HG03066 (cell line): ENCODE measurements around the gene HAT1.
"Not testable (repeated sequence)": the region's sequence is repeated elsewhere in the genome, so short reads cannot be mapped to it uniquely, and the experiment has no call there.

Source experiments
- ATAC-seq: cut with Tn5 transposase; IDR thresholded peaks from one replicate; pipeline ENCODE4 v1.9.1; 2021; ENCODE audit warnings: low read depth; ENCODE audit not compliant: unreplicated experiment

Gene HAT1, protein sequence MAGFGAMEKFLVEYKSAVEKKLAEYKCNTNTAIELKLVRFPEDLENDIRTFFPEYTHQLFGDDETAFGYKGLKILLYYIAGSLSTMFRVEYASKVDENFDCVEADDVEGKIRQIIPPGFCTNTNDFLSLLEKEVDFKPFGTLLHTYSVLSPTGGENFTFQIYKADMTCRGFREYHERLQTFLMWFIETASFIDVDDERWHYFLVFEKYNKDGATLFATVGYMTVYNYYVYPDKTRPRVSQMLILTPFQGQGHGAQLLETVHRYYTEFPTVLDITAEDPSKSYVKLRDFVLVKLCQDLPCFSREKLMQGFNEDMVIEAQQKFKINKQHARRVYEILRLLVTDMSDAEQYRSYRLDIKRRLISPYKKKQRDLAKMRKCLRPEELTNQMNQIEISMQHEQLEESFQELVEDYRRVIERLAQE

DNA sequence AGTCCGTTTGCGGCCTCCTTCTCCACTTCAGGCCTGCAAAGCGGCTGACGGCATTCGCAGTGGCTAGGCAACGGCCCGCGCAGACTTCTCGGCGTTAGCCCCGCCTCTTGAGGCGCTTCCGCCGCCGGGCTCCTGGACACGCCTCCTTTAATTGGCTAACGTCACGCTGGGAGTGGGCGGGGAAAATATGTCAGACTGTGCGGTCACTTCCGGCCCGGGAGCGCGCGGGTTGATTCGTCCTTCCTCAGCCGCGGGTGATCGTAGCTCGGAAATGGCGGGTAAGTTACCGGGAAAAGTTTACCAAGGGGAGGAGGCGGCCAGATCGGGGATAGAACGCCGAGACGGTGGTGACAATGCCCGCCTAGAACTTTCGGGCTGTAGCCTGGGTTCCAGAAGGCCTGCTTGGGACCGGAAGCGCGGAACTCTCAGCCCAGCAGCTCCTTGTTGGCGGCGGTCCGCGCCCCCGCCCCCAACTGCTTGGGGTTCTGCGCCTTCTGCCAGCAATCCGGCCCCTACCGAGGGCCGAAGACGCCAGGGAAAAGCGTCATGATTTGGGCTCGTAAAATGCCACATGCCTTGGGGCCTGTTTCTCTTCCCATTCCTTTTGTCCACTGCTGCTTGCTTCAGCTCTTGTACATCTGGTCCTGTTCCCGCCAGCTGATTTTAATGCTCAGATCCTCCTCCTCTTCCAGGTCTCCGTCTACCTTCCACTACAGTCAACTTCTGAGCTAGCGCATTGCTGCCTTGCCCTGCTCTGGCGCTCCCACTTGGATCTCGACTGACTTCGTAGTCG is at the start of gene HAT1:
TSS of gene HAT1 (plus strand) at position 232 of the 793 bp plus-strand sequence. CDS start at position 272, 40 bp downstream.
- peak; percentile 97 for ATAC-seq

DNA sequence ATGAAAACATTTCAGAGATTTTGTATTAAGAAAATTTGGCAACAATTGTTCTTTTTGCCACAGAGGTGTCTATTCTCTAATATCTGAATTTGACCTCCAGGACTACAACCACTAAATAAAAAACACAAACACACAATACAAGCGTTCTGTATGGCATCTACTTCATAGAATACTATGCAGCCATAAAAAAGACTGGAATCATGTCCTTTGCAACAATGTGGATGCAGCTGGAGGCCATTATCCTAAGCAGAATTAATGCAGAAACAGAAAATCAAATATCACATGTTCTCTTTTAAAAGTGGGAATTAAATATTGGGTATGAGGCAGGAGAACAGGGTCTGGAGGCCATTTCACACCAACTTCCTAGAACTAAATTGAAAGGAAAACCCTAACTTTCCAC is 47.7 kb upstream of the HAT1 start:
- no peak for ATAC-seq

DNA sequence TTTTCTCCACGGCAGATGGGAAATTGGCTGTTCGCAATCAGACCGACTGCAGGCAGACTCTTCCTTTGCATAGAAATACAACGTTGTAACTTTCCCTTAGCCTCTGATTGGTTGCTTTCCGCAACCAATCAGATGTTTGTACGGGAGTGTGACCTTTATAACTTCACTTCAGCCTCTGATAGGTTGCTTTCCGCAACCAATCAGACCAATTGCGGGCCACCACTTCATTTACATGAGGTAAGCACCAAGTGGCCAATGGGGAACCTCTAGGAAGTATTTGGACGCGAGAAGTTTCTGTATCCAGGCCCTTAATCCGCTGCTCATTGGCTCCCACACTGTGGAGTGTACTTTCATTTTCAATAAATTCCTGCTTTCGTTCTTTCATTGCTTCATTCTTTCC is 47.3 kb upstream of the HAT1 start:
- ATAC-seq: no peak

DNA sequence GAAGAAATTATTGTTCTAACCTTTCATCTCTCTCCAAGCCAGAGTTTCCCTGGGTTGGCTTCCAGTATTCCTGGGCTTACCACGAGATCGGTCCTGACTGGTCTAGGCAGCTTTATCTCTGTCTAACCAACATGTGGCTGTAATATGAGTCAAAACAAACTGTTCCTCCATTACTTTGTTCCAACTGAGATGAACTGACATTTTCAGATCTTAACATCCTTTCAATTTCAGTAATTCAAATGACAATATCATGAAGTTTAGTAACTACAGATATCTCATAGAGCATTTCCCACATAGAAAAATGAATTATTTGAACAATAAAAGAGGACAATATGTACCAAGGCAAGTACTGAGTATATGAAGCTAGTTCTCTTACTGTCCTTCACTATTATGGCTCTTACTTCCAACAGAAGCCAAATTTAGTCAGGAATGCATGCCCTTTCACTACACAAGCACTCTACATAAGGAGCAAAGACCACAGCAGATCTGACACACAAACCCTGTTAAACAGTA is 43.7 kb upstream of the HAT1 start:
- ATAC-seq: no peak

DNA sequence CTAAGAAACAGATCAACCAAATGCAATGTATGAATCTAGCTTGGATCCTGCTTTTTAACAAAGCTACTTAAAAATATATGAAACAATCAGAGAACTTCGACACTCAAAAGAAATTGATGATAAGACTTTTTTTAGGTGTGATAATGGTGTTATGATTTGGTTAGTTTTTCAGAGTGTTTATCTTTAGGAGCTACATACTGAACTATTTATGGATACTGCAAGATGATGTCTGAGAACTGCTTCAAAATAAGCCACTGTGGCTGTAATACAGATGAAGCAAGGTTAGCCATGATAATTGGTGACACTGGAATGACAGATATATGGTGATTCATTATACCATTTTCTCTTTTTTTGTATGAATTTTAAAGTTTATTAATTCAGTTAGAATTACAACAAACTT is 42.4 kb upstream of the HAT1 start:
- no peak for ATAC-seq

DNA sequence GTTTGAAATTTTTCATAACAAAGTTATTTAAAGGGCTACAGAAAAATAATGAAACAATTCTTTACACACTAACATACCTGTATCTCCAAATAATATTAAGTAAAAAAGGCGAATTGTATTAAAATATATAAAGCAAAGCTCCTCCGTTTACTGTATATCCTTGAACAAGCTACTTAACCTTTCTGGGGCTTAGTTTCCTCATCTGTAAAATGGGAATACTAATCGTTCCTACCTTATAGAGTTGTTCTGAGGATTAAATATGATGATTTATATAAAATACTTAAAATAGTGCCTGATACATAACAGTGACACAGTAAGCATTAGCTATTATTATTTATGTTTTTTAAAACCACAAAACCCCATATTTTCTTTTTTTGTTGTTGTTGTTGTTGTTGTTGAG is 41.5 kb upstream of the HAT1 start:
- ATAC-seq: no peak

- no peak for ATAC-seq
These were observed 40.0 kb upstream of the HAT1 start for GRCh38 chr2:171882089-171882769.

- no peak for ATAC-seq
These were observed 38.9 kb upstream of the HAT1 start for GRCh38 chr2:171883275-171883893.

DNA sequence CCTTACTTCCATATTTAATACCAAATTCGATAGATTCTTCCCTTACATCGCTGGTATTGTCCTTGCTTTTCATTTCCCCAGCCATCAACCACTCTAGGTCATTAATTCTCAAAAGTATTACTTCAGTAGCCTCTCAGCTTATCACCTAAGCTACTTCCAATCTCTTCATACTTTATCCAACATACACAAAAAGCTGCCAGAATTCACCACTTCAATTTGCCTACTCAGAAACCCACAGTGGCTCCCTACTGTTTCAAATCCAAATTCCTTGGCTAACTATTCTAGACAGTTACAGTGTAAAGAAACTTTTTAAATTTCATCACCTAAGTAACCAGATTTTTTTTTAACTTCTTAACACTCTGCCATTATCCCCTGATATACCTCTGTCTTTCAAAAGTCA is 32.9 kb upstream of the HAT1 start:
- no peak for ATAC-seq

GRCh38 chr2:171889808-171890207 is 32.5 kb upstream of the HAT1 start:
- no peak for ATAC-seq

DNA sequence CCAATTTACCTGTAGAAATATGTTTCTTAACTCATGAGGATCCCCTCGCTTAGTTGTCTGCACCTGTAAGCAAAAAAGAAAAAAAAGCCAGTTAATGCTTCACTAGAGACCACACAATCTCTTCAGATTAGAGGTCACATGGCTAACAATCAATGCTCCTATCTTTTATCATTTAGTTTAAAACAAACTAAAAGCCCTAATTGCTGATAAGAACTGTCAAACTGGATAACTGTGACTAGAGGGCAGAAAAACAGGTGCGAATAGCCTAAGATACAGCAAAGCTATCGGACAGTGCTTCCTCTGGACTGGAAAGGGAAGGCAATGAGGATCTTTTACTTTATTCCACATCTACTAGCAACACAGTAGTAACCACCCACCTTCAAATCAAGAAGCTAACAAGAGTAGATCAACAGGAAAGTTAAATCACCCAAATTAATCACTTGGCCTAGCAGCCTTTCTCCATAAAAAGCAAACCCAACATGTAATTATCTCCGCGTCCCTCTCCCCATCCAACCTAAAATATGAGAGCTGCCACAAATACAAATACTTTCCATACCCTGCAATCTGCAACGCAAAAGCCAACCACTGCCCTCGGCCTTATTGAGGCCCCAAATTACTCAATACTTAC is 29.0 kb upstream of the HAT1 start:
- ATAC-seq: no peak

DNA sequence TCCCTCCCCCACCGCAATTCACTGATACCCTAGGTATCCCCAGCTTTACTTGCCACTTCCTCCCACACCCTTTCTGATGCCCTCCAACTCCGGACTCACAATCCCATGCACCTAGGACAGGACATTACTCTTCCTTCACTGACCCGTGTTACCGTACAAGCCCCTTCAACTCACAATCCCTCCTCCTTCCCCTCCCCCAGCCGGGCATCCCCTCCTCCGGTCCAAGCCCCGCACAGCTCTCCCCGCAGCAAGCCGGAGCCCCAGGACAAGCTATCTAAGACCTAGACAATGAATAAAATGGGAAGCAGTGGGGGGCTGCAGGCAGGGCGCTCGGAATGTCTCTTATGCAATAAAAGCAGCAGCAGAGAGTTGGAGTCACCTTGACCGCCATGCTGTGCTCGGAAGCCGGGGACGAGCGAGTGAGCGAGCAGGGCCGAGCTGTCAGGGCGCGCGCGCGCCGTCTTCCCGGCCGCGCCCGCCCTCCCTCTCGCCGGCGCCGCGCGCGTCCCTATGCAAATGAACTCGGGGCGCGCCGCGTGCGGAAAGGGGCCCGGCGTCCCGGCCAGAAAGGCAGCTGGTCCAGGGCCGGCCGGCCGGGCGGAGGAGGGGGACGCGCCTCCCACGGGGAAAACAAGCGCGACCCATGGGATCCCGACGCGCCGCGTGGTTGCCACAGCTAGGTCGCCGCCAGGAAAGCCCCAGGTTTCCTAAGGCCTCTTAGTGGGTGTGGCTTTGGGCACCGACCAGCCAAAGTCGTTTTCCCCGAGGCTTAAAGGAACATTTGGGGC is 28.2 kb upstream of the HAT1 start, which contains the start of gene SLC25A12:
TSS of gene SLC25A12 (minus strand) at position 421 of the 788 bp plus-strand sequence. CDS start at position 391, 30 bp downstream.
- peak; percentile 95 for ATAC-seq

DNA sequence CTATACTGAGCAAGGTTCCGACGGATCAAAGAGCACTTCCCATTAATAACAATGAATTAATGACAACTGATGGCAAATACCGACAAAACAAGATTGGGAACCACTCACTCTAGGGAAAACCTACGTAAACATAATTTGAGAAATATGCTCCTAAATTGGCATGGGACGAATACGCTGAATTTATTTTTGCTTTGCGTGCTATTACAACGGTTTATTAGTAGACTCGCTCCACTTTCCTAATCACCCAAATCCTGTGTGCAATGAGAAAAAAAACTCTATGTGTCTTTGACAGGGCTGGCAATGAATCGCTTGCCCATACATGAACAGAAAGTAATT is 27.7 kb upstream of the HAT1 start:
- ATAC-seq: no peak

DNA sequence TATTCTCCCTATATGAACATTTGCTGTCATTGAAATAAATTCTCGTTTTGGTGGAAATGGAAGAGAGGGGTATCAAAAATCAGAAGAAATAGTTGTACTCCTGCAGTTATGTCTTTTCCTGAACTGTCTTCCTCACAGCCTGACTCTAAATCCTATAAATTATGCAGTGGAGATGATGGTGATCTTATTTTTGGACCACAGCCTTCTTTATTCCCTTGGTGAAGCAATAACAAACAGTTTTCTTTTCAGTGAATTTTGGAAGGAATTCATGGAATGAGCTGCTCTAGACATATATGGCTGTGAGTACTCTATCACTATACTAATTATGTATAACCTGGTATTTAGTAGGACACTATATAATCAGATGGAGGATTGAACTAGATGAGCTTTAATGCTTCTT is 26.5 kb upstream of the HAT1 start:
- ATAC-seq: no peak

- ATAC-seq: not testable (repeated sequence)
These were observed 22.5 kb upstream of the HAT1 start for GRCh38 chr2:171899623-171900282.

DNA sequence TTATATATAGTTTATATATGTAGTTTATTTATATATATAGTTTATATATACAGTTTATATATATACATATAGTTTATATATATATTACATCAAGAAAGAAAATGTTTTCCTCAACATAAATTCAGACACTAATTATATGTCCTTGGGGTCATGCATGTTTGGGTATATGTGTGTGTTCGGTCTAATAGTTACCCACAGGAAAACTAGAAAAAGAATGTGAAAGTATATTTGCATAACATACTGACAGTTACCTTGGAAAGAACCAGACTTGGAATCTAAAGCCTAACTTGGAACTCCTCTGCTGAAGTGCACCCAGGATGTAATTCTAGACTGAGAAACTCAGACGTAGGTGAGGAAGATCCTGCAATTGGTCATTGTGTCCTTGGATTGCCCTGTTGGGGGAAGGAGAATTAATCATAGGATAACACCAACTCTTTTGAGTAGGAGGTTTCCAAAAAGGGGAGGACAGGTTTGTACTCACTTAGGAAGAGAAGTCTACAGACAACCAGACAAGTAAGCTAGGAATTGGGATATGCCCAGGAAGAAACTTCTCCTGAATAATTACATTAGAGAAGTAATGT is 19.3 kb upstream of the HAT1 start:
- ATAC-seq: no peak

- ATAC-seq: no peak
These were observed 14.0 kb upstream of the HAT1 start for GRCh38 chr2:171908235-171908634.

- no peak for ATAC-seq
These were observed 13.0 kb upstream of the HAT1 start for GRCh38 chr2:171909266-171909665.
